T-helper 2 cell treated with Interferon-gamma antibody and Interleukin-4, amounts not matched to agents 100 ng/mL and 5 ng/mL, for 36 hours (primary cell): ENCODE measurements around the gene SPATA19. TPM values are rescaled to one million over a fixed set of nuclear protein-coding genes. Genes with fewer than 3 reads are reported as not detected.

Experiments
- intact Hi-C: fragments of 100-400 bp; cut with micrococcal nuclease; formaldehyde crosslinking; loops from one replicate; pipeline ENCODE4 v1.15.1; 2023
- total RNA-seq: library from RNA; stranded (reverse); gene quantifications from 2 replicates; pipeline ENCODE4 v1.2.3, GENCODE V29; 2022

Gene SPATA19
- total RNA-seq, 1 donor from 2014 or later, result not detected

DNA sequence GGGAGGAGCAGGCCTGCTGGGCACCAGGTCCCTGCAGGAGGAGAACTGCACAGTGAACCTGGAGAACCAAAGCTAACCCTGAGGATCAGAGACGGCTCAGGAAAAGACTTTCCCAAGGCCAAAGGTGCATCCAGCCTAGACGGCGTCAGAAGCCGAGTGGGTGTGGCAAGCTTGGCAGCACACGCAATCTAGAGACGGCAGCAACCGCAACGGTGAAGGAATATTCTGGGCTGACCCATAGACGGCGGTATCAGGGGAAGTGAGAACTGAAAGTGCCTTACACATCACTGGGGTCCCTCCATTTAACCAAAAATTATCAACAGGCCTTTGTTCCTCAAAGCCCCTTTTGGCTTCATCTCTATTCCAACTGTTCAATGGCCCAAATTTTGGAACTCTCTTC is 26.2 kb downstream of the SPATA19 start:
- intact Hi-C loops, result no loop called here

DNA sequence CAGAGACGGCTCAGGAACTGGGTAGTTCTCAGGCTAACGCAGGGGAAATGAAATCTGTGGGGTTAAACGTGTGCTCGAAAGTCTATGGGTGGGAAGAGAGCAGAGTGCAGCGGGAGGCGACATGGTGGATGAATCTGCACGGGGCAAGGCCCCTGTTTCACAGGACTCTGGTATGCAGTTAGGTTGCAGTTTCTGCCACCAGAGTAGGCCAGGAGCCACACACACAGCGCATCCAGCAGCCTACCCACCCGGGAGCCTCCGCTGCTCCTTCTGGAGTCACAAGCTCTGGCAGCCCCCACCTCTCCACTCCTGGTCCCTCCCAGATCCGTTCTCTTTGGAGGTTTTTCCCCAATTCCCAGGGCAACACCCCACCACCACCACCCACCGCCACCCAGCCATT is 27.0 kb downstream of the SPATA19 start:
- intact Hi-C loops, result no loop called here

DNA sequence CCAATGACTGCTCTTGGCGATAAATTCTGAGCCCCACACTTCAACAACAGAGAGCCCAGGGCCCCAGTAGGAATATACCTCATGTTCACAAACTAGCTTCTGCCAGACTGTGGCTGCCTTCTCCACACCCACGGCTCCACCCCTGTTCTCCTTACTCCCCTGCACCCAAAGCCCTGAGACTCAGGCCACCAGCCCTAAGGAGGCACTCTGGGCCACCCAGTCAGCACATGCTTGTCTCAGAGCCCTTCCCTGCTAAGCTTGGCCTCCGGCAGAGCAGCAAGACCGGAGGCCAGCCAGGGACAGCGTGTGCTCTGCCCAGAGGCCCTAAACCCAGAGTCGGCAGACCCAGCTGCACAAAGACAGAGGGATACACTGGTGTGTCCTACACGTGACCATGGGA is 27.9 kb downstream of the SPATA19 start:
- intact Hi-C loops, result no loop called here

DNA sequence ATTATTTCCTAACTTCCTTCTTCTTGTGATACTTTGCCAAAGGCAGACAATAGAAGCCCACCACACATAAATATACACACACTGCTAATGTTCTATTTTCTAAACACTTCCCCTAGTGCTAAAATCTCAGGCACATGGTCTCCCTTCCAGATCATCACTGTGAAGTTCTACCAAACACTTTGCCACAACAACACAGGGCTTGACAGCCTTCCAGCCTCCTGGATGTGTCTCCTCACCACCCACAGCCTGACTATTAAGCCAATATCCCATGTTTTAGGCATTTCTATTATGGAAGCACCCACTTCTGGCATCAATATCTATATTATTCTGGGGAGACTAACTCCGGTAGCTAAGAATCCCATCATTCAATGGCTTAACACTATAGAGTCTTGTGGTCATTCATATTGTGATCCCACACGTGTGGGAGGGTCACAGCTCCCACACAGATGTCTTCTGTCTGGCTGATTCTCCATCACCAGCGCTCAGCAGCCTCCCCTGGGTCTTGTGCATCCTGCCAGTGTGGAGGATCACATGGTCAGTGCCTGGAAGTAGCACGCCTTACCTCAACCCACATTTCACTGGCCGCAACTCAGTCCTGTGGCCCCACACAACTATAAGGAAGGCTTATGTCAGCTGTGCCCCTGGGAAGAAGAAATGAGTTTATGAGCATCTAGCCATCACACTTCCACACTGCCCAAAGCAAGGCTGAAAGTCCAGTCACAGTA is 29.0 kb downstream of the SPATA19 start:
- intact Hi-C loops, result no loop called here

DNA sequence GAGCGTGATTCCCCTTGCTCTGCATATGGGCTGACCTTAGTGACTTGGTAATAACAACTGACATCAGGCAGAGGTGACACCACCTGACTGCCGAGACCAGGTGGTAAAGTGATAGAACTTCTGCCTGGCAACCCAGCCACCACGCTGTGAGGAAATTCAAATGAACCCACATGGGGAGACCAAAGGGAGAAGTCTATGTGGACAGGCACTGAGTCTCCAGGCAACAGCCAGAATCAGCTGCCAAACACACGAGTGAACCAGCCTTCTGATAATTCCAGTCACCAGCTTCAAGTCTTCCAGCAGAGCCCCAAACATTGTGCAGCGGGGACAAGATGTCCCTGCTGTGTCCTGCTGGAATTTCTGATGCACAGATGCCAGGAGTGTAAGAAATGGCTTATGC is 29.7 kb downstream of the SPATA19 start:
- intact Hi-C loops, result no loop called here

DNA sequence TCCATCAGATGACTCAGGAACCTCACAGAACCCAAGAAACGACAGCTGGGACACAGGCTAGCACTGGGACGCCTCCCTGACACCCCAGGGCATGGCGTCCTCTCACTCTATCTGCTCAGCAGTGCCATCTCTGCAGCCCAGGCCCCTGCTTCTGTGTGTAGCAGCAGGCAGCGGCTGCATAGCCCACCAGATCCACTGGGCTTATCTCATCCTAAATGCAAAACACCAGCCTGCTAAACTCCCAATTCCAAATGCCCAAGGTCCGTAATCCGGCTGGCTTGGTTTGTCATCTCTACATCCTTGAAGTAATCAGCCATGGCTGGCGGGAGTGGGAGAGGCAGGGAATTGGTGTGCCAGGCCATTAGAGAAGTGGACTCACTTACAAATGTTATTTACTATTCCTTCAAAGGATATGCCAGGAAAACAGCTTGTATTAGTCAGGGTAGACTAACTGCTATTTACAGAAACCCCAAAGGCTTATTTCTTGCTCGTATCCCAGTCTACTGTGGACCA is 30.7 kb downstream of the SPATA19 start:
- intact Hi-C loops, result no loop called here

DNA sequence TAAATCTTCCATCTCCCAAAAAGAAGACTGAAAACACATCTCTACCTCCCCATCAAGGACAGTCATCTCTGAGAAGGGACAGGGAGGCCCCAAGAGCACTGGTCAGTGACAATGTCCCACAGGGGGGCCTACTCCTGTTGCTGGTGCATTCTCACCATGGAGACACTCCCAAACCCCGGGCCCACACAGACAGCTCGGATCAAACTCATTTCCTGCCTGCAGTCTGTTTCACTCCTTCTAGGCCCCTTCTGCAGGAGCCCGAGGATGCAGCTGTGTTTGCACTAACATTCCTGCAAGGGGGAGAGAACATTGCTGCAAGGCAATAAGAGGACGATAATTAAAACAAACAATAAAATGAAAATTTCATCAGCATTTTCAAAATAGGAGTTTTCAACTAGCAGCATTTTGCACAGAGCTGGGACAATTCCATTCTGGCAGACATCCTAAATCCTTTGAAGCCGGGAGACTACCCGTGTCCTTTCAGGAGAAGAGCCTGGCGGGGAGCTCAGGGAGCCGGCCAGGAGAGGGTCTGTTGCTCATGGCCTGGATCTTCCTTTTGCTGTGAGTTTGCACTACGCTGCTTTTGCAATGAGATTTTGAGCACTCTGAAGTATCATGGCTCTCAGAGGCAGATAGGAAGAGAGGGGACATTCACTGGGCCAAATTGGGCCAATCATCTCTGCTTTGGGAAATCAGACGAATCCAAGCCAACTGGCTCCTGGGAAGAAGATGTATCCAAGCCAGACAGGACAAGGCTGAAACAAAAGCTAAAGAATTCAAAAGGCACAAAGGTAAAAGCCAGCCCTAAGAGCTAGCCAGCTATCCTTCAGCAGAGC is 33.2 kb downstream of the SPATA19 start:
- intact Hi-C loops, result no loop called here

DNA sequence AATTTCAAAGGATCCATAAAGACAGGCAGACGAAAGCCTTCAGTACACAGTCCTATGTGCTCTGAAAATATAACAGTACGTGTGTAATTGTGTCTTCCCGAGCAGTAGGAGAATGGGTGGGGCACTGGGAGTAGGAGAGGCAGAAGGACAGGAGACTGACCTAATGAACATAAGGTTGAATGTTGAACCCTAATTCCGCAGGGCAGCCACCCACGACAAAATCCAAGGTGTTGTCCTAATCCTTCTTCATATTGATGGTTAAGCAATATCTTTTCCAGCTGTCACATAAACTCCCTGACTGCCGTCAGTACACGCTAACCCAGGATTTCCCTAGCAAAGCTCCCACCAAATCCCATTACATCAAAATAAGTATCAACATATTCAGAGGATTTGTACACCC is 34.5 kb downstream of the SPATA19 start:
- intact Hi-C loops, result no loop called here

DNA sequence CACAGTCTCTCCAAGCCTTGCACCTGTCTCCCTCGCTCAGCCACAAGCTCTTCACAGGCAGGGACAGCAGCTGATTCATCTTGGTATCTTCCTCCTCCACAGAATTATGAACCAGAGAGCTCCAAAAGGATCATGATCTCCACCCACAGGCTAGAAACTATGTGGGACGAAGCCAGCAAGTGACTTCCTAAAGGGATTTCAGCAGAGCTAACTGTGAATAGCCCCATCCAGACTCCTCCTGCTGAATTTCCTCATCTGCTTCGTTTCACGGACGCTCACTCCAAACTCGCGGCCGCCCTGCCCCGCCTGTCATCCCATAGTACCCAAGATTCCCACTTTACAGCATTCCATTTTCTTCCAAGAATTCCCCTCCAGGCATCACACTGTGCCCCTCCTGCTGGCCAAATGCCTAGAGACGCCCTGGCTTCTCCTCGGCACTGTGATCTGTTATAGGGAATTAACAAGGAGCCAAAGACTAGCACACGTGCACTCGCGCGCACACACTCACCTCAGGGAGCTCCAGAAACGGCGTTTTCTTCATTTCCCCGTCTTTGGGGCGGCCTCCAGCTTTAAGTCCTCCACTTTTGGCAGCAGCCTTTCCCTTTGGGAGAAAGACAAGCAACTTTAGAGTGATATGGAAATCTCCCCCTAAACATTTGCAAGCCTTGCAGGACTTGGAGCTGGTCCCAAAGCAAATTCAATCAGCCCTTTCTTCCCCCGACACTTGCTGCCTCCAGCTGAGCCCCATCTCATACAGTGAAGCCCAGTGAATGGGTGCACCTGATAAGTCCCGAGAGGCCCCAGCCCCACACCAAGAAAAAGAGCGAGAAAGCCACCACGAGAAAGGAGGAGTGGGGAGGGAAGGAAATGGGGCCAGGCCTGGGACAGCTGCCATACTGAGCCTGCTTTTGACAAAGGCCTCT is 35.5 kb downstream of the SPATA19 start:
- intact Hi-C loops, result no loop called here

DNA sequence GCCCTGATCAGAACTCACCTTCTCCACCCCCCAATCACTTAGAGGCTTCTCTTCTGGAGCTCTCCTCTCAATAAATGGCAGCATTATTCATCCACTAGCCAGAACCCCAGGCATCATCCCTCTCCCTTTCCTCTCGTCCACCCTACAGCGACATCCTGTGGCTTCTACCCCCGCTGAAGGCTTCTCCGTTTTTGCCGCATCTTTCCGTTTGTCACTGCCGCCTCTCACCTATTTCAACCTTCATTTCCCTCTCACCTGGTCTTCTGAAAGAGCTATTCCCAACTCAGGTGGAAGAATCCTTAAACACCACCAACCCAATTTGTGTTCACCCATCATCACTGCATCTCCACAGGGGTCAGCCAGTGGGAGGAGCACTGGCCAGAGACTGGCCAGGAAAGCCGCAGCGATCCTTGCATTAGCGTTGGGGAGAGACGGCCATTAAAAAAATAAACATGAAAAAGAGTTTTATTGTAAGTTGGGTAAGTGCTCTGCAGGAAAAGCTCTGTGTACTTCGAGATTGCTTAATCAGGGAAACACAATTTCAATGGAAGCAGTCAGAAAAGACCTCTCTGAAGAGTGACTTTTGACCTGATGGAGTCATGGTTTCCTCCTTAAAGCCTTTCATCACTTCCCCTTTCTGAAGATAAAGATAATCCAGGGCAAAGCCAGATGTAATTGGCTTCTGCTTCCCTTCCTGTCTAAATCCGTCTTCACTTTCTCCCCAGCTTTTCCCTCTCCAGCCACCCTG is 36.7 kb downstream of the SPATA19 start:
- intact Hi-C loops, result no loop called here

DNA sequence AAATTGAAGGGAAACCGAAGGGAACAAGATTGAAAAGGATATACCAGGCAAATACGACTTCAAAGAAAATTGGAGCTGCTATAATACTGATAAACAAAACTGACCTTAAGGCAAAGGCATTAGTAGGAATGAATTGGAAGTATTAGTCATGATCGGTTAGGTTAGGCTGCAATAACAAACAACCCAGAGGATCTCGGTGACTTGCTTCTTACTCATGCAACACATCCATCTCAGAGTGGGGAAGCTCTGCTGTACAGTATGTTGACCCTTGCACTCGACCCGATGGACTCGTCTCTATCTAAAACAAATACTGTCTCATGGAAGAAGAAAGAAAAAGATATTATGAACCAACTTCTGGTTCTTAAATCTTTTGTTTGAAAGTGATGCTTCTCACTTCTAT is 42.3 kb downstream of the SPATA19 start:
- intact Hi-C loops, result no loop called here

DNA sequence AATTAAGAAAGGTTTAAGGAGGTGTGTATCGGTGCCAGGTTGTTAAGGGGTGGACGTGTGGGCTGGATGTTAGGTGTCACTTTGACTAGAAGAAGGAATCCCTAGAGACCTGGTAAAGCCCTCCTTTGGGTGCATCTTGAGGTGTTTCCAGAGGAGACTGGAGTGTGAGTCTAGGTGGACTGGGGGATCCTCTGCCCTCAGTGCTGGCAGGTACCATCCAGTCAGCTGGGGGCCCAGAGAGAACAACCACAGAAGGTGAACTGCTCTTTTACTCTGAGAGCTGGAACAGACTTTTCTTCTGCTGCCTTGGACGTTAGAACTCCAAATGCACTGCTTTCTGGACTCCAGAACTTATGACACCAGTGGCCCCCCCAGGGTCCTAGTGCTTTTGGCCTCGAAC is 44.0 kb downstream of the SPATA19 start:
- intact Hi-C loops, result no loop called here

DNA sequence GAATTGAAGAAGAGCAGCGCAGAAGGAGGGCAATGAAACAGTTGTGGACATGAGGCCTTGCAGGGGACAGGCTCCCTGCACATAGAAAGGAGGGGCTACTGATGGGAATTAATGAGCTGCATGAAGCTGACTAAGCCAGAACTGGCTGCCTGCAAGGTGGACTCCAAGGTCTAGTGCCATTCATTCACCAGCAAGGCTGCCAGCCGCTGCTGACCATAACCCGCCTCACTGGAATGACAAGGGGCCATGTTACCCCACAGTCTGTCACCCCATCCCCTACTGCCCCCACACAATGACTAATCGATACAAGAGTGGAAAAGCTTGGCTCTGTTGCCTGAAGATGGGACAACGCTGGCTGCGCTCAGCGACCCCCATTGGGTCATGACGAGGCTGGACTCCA is 44.6 kb downstream of the SPATA19 start:
- intact Hi-C loops, result no loop called here

DNA sequence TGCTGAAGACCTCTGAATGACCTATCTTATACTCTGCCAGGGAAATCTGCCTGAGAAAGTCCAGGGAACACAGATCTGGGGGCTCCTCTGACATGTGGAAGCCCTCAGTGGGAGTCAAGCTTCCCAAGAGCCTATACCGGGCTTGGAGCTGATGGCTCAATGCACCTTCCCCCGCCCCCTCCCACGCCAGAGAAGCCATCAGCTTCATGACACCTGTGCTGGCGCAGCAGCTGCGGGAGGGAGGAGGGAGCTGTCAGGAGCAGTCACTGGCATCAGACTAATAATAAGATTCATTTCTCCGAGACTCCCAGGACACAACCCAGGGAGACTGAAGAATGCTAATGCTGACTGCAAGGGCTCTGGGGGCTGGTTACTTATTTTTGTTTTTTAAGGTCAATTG is 47.8 kb downstream of the SPATA19 start:
- intact Hi-C loops, result no loop called here

DNA sequence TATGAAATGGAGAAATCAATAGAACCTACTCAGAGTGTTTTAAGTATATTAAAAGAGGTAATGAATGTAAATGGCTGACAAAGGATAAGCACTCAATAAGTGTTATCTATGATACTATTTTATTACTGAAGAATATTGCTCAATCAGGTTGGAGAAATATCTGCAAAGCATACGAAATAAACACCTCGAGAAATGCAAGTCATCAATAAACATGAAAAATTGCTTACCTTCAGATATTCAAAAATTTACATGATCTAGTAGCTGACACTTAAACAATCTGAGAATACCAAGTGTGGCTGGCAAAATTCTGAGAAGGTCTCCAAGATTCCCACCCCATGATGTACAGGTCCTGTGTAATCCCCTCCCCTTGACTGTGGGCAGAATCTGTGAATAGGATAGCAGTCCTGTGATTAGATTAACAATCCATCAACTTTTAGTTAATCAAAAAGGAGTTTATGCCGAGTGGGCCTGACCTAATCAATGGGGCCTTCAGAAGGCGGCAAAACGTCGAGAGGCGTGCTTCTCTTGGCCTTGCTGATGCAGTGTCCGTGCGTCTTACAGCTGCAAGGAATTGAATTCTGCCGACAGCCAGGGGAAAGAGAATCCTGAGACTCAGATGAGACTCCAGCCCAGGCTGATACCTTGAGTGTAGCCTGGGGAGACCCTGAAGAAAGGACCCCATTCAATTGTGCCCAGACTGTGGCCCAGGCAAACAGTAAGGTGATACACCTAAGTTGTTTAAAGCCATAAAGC is 49.1 kb downstream of the SPATA19 start:
- intact Hi-C loops, result no loop called here

DNA sequence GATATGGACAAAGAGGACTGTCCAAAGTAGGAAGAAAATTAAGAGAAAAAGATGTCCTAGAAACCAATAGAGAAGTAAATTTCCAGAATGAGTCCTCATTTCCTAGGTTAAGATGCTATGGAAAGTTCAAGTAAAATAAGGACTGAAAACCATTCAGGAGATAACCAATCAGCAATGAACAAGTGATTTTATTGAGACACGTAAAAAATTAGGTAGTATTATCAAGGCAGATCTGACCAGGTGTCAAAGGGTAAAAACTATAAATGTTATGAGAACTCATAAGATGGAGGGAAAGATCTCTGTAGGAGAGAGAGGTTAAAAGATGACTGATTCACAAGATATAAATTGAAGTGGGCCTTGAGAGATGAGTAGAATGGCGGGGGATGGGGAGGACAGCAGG is 50.2 kb downstream of the SPATA19 start:
- intact Hi-C loops, result no loop called here

DNA sequence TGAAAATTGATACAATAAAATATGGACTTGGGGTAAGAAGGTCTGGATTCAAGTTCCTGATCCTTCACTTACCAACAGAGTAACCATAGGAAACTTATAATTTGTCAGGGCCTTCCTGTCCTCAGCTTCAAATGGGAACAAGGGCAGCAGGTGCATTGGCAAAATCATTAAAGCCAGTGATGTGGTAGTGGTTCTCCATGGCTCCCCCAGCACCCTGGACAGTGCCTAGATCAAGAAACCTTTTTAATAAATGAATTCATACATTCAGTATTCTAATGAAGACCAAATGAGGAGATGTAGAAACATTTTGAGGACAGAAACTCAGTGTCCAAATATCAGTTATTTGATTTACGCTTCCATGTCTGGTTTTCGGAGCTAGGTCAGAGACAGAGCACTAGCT is 51.1 kb downstream of the SPATA19 start:
- intact Hi-C loops, result no loop called here

DNA sequence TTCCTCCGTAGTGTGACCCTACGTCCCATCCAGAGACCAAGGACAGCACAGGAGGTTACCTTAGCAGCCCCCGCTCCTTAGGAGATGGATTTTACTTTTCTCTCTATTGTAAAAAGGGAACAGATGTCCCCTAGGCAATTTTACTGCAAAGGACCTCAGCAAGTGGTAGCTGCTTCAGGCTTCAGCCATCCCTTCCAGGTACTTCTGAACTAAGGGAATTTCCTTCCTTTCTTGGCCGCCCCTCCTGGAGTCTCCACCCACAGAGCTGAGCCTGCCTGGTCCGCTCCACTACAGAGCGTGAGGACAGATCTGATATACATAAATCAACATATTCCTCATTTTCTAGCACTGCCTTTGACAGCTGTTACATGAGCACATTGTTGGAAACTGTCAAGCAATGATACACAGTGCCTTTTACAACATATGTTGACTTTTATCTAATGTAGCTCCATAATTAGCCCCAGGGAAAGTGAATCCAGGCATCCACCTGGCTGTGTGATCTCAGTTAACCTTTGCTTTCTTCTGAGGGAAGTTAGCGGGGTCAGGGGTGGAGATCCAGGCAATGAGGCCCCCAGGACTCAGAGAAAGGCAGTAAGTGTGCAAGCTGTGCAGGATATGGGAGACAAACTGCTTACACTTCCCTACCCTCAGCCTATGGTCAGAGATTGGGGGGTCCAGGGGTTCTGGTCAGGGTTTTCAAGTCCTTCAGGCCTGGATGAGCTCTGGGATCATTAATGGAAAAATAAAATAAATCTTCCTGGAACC is 51.9 kb downstream of the SPATA19 start:
- intact Hi-C loops, result no loop called here

DNA sequence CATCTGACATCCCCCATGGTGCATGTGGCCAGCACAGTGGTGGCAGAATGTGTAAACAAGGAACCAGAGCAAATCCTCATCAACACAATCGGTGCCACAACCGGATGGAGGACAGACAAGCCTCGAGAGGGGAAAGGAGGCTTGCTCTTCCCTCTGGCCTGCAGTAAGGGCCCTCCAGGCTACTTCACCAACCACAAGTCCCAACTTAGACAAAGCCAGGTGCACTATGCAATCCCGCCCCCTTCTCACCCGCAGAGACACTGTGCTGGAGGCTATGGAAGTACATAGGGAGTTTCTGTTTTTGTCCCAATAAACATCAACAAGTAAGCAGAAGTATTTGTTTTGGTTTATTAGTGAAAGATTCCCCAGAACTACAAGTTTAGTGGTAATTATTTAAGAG is 54.3 kb downstream of the SPATA19 start:
- intact Hi-C loops, result no loop called here
